Ovary (tissue), 9 donors: ENCODE measurements around the gene TAPBP. TPM values are rescaled to one million over a fixed set of nuclear protein-coding genes. Genes with fewer than 3 reads are reported as not detected.

Source experiments
- DNase-seq, 5 donors: peaks; one replicate each; pipeline ENCODE4 v3.0.0-alpha.2; 2019 to 2020
- H3K27ac ChIP-seq, 2 donors: fragments of 200-600 bp; one replicate each; pipeline versions ENCODE4 v1.5.1 to v1.8.0; 2019 to 2022
- H3K27me3 ChIP-seq: fragments of 200-600 bp; one replicate; pipeline ENCODE4 v1.8.0; 2022
- H3K36me3 ChIP-seq: fragments of 200-600 bp; sonication (generic); one replicate; pipeline ENCODE4 v1.5.1; 2019
- H3K4me1 ChIP-seq: one replicate; pipeline ENCODE4 v1.8.1; 2013; ENCODE audit warnings: mild to moderate bottlenecking, moderate library complexity; ENCODE audit not compliant: insufficient read depth
- H3K4me3 ChIP-seq: fragments of 200-600 bp; sonication (generic); one replicate; pipeline ENCODE4 v1.5.1; 2017
- H3K9me3 ChIP-seq, 2 donors: fragments of 200-600 bp in 1 of 2; sonication (generic) in 1 of 2; one replicate each; pipeline versions ENCODE4 v1.5.1 to v1.8.1; 2013 to 2019; ENCODE audit warnings: mild to moderate bottlenecking in 1 of 2, moderate library complexity in 1 of 2
- CTCF ChIP-seq, 3 donors: fragments of 450-650 bp in 2 of 3; fragments of 200-600 bp in 1 of 3; IDR thresholded peaks; one replicate each; pipeline versions ENCODE4 v1.5.1 to v1.8.0; 2016 to 2022; ENCODE audit warnings: antibody characterized with exemption in 3 of 3, mild to moderate bottlenecking in 1 of 3
- EP300 ChIP-seq: sonication (generic); formaldehyde crosslinking; IDR thresholded peaks from one replicate; pipeline ENCODE4 v1.6.1; 2017; ENCODE audit warnings: antibody characterized with exemption
- POLR2A ChIP-seq: fragments of 450-650 bp; IDR thresholded peaks from one replicate; pipeline ENCODE4 v1.6.1; 2017; ENCODE audit warnings: antibody characterized with exemption, mild to moderate bottlenecking, moderate library complexity
- WGBS, 3 donors: extraction: QIAGEN DNeasy Blood & Tissue Kit in 1 of 3; methylation state at CpG; one replicate each; pipeline versions ENCODE4 v1.1.5 to v1.1.7; 2013 to 2017; 5-methylcytosine and 5-hydroxymethylcytosine counted together
- intact Hi-C, 4 donors: fragments of 100-400 bp; cut with DNase I; formaldehyde crosslinking; loops; one replicate each; pipeline versions ENCODE4 v1.11.0 to v1.15.1; 2022 to 2023
- polyA plus RNA-seq, 2 donors: library from polyadenylated mRNA; stranded (reverse); fragments of 200-250 nt in 1 of 2; fragments of 350-450 nt in 1 of 2; fragmentation: Illumina TruSeq in 1 of 2; extraction: RNeasy Lipid Tissue Mini Kit (QIAGEN cat#74804) in 1 of 2; gene quantifications; one replicate each; pipeline ENCODE4 v1.2.3, GENCODE V29; 2013 to 2014
- total RNA-seq, 7 donors: library from RNA; depleted of rRNA in 2 of 7; stranded (reverse); fragments of >200 nt in 2 of 7; fragmentation: NEBNext Ultra II Directional in 3 of 7; extraction: Animal tissue kit (Norgen Biotek cat#: 25700) in 3 of 7; gene quantifications; one replicate each; pipeline versions ENCODE4 v1.1.0 to v1.2.4, GENCODE V29; 2016 to 2023
- donor health status: DM: no; HTN: no; CAD: no; lungs with moderate emphysema.
- donor health status: DM: no; HTN: no; CAD: no.
- donor health status: Bipolar disorder and iron deficiency.
- donor health status: DM: yes; HTN: yes; CAD: no.
- donor health status: DM: no; HTN: no; CAD: no.
- donor health status: DM: yes; HTN: yes; CAD: no.

The TAPBP gene
- total and polyA plus RNA-seq, 9 donors, result 24.4 to 121 (median 60.9) TPM

GRCh38 chr6:33316603-33317418 lies 2.9 kb upstream of the TAPBP start:
- no peaks in the 10 kb centered on the region for H3K36me3 ChIP-seq
- peak; percentile 31 to 67 (median 60) for DNase-seq
- H3K4me1 ChIP-seq, result peaks cover 12% of the 10 kb centered on the region
- peak overlapping the region; percentile 49 for H3K4me3 ChIP-seq
- TF ChIP-seq POLR2A (no peak), EP300 (no peak), CTCF (IDR thresholded peaks at IDR 0.05) (no peak)
- intact Hi-C loops, result loop anchor here in 2 of 4 donors (5.0 to 10.0 kb wide), 3 partner anchors 45 to 108 kb away; partner anchors contain the start of genes CUTA (in 1 of the 2), PHF1 (in 1 of the 2), RPS18 (in 1 of the 2) and SYNGAP1 (in 1 of the 2)
- WGBS, 3 donors, result 65 to 73% (median 66%) methylated on average over 19 of the region's 19 CpGs
- peak overlapping the region; percentile 81 to 83 for H3K27ac ChIP-seq
- H3K27me3 ChIP-seq, result no peaks in the 10 kb centered on the region
- H3K9me3 ChIP-seq, result no peaks in the 10 kb centered on the region

- Histone ChIP-seq H3K4me1 (peaks cover 8% of the 10 kb centered on the region), H3K4me3 (no peak overlapping the region), H3K27me3 (no peaks in the 10 kb centered on the region), H3K36me3 (no peaks in the 10 kb centered on the region), H3K9me3 (no peaks in the 10 kb centered on the region), H3K27ac (no peak overlapping the region)
- WGBS, 3 donors, result 83 to 86% (median 86%) methylated on average over 17 of the region's 17 CpGs
- intact Hi-C loops, result loop anchor here in 2 of 4 donors (5.0 to 10.0 kb wide), 3 partner anchors 44 to 109 kb away; partner anchors contain the start of genes CUTA (in 1 of the 2), PHF1 (in 1 of the 2), RPS18 (in 1 of the 2) and SYNGAP1 (in 1 of the 2)
- DNase-seq, result peak in 3 of 5 donors; percentile 19 to 48 (median 41)
- TF ChIP-seq EP300 (no peak), CTCF (IDR thresholded peaks at IDR 0.05) (no peak), POLR2A (no peak)
Measured at GRCh38 chr6:33315793-33316602, 2.1 kb upstream of the TAPBP start.

- H3K4me3 ChIP-seq, result peak overlapping the region; percentile 64
- no peaks in the 10 kb centered on the region for H3K36me3 ChIP-seq
- H3K27ac ChIP-seq, result peak overlapping the region; percentile 59 to 93
- TF ChIP-seq EP300 (no peak), CTCF (IDR thresholded peaks at IDR 0.05) (no peak), POLR2A (no peak)
- no peaks in the 10 kb centered on the region for H3K27me3 ChIP-seq
- 29 to 36% (median 35%) methylated on average over 46 to 47 of the region's 47 CpGs for WGBS, 3 donors
- H3K4me1 ChIP-seq, result peaks cover 8% of the 10 kb centered on the region
- H3K9me3 ChIP-seq, result no peaks in the 10 kb centered on the region
- intact Hi-C loops, result loop anchor here in 2 of 4 donors (5.0 to 10.0 kb wide), 3 partner anchors 43 to 110 kb away; partner anchors contain the start of genes CUTA (in 1 of the 2), PHF1 (in 1 of the 2), RPS18 (in 1 of the 2) and SYNGAP1 (in 1 of the 2)
- peak; percentile 58 to 76 (median 72) for DNase-seq
Measured at GRCh38 chr6:33314943-33315792, 1.3 kb upstream of the TAPBP start.
